WTC11 (cell line): ENCODE measurements around the gene PTGER2. TPM values are rescaled to one million over a fixed set of nuclear protein-coding genes. Genes with fewer than 3 reads are reported as not detected.

Experiments
- ATAC-seq: fragments of 200-7000 bp; cut with Tn5 transposase; 2 replicates; pipeline ENCODE4 v1.10.0; 2021; ENCODE audit warnings: mild to moderate bottlenecking, moderate library complexity
- CTCF ChIA-PET: fragments of 300-600 bp; sonication (Branson Sonifier 250); formaldehyde crosslinking; loops from one replicate; lab custom pipeline; 2021; ENCODE audit warnings: antibody characterized with exemption; lab: Charles Lee
- POLR2A ChIA-PET: fragments of 350-600 bp; sonication (Branson Sonifier 250); formaldehyde crosslinking; loops from one replicate; lab custom pipeline; 2021; ENCODE audit warnings: antibody characterized with exemption; lab: Charles Lee
- DNase-seq: peaks from one replicate; pipeline ENCODE4 v3.0.0; 2021; ENCODE audit warnings: low spot score
- H3K27ac Mint-ChIP-seq: 2 replicates; pipeline ENCODE4 v1.8.0; 2021; ENCODE audit warnings: mixed read lengths
- H3K27me3 Mint-ChIP-seq: 2 replicates; pipeline ENCODE4 v1.8.0; 2021; ENCODE audit warnings: low read depth, mild to moderate bottlenecking, moderate library complexity, mixed read lengths
- H3K36me3 Mint-ChIP-seq: 2 replicates; pipeline ENCODE4 v1.8.0; 2021; ENCODE audit warnings: mixed read lengths
- H3K4me1 Mint-ChIP-seq: 2 replicates; pipeline ENCODE4 v1.8.0; 2022; ENCODE audit warnings: mixed read lengths
- H3K4me3 Mint-ChIP-seq: 2 replicates; pipeline ENCODE4 v1.8.0; 2021; ENCODE audit warnings: mild to moderate bottlenecking, moderate library complexity, mixed read lengths
- H3K9me3 Mint-ChIP-seq: 2 replicates; pipeline ENCODE4 v1.8.0; 2021; ENCODE audit warnings: mixed read lengths
- ATF2 ChIP-seq: sonication (generic); formaldehyde crosslinking; IDR thresholded peaks from 2 replicates; pipeline ENCODE4 v1.8.1; 2022; ENCODE audit warnings: low read depth, missing genetic modification reagents, borderline replicate concordance
- CREB1 ChIP-seq: sonication (generic); formaldehyde crosslinking; IDR thresholded peaks from 2 replicates; pipeline ENCODE4 v1.8.0; 2023; ENCODE audit warnings: mild to moderate bottlenecking, missing genetic modification reagents
- E2F1 ChIP-seq: sonication (generic); formaldehyde crosslinking; IDR thresholded peaks from 2 replicates; pipeline ENCODE4 v1.8.0; 2022; ENCODE audit warnings: mild to moderate bottlenecking, missing genetic modification reagents
- EMX1 ChIP-seq: fragments of 250-450 bp; sonication (Bioruptor Pico); IDR thresholded peaks from 2 replicates; pipeline ENCODE4 v1.8.0; 2021; ENCODE audit warnings: mild to moderate bottlenecking
- FOXJ3 ChIP-seq: sonication (generic); formaldehyde crosslinking; IDR thresholded peaks from 2 replicates; pipeline ENCODE4 v1.9.0; 2021; ENCODE audit warnings: missing genetic modification reagents, mild to moderate bottlenecking, borderline replicate concordance
- FOXK1 ChIP-seq: sonication (generic); formaldehyde crosslinking; IDR thresholded peaks from 2 replicates; pipeline ENCODE4 v1.8.0; 2022; ENCODE audit warnings: mild to moderate bottlenecking, moderate library complexity, missing genetic modification reagents
- FOXP1 ChIP-seq: sonication (generic); formaldehyde crosslinking; IDR thresholded peaks from 2 replicates; pipeline ENCODE4 v1.8.0; 2022; ENCODE audit warnings: missing genetic modification reagents, mild to moderate bottlenecking, moderate library complexity, borderline replicate concordance
- HMGA2 ChIP-seq: fragments of 250-450 bp; sonication (Bioruptor Pico); IDR thresholded peaks from 2 replicates; pipeline ENCODE4 v1.4.0; 2021; ENCODE audit warnings: mild to moderate bottlenecking, moderate library complexity
- JAZF1 ChIP-seq: fragments of 250-450 bp; sonication (Bioruptor Pico); IDR thresholded peaks from 2 replicates; pipeline ENCODE4 v1.9.0; 2021; ENCODE audit warnings: moderate library complexity, mild to moderate bottlenecking, inconsistent platforms
- RELA ChIP-seq: sonication (generic); formaldehyde crosslinking; IDR thresholded peaks from 2 replicates; pipeline ENCODE4 v1.8.1; 2022; ENCODE audit warnings: missing genetic modification reagents, mild to moderate bottlenecking, borderline replicate concordance
- TEAD1 ChIP-seq: sonication (generic); formaldehyde crosslinking; IDR thresholded peaks from 2 replicates; pipeline ENCODE4 v1.8.0; 2022; ENCODE audit warnings: mild to moderate bottlenecking, missing genetic modification reagents
- TP53 ChIP-seq: sonication (generic); formaldehyde crosslinking; IDR thresholded peaks from 2 replicates; pipeline ENCODE4 v1.8.1; 2023; ENCODE audit warnings: mild to moderate bottlenecking, missing genetic modification reagents
- USF2 ChIP-seq: sonication (generic); formaldehyde crosslinking; IDR thresholded peaks from 2 replicates; pipeline ENCODE4 v1.8.1; 2023; ENCODE audit warnings: mild to moderate bottlenecking, missing genetic modification reagents, moderate library complexity
- ZBTB21 ChIP-seq: sonication (generic); formaldehyde crosslinking; IDR thresholded peaks from 2 replicates; pipeline ENCODE4 v1.8.1; 2023; ENCODE audit warnings: mild to moderate bottlenecking, missing genetic modification reagents, borderline replicate concordance
- ZNF219 ChIP-seq: sonication (generic); formaldehyde crosslinking; IDR thresholded peaks from 2 replicates; pipeline ENCODE4 v1.8.0; 2023; ENCODE audit warnings: missing genetic modification reagents, mild to moderate bottlenecking, borderline replicate concordance
- ZNF416 ChIP-seq: fragments of 250-450 bp; sonication (Bioruptor Pico); IDR thresholded peaks from 2 replicates; pipeline ENCODE4 v1.9.0; 2021; ENCODE audit warnings: mild to moderate bottlenecking, inconsistent platforms
- ZNF423 ChIP-seq: fragments of 250-450 bp; sonication (Bioruptor Pico); IDR thresholded peaks from 2 replicates; pipeline ENCODE4 v2.1.2; 2022; ENCODE audit warnings: mild to moderate bottlenecking, moderate library complexity
- total RNA-seq: library from RNA; stranded (reverse); gene quantifications from 3 replicates; pipeline ENCODE4 v1.2.3, GENCODE V29; 2021
- TF ChIP-seq, protein P1 (sequence below): fragments of 250-450 bp; sonication (Bioruptor Pico); IDR thresholded peaks from 2 replicates; pipeline ENCODE4 v1.9.0; 2021; ENCODE audit warnings: mild to moderate bottlenecking
- TF ChIP-seq, protein P2 (sequence below): sonication (generic); formaldehyde crosslinking; conservative IDR thresholded peaks from 2 replicates; pipeline ENCODE4 v1.8.1; 2022; ENCODE audit warnings: mild to moderate bottlenecking, missing genetic modification reagents

PTGER2 gene
- total RNA-seq, 1 experiment from 2014 or later, result 0.92 TPM

- TF ChIP-seq, protein P1, sequence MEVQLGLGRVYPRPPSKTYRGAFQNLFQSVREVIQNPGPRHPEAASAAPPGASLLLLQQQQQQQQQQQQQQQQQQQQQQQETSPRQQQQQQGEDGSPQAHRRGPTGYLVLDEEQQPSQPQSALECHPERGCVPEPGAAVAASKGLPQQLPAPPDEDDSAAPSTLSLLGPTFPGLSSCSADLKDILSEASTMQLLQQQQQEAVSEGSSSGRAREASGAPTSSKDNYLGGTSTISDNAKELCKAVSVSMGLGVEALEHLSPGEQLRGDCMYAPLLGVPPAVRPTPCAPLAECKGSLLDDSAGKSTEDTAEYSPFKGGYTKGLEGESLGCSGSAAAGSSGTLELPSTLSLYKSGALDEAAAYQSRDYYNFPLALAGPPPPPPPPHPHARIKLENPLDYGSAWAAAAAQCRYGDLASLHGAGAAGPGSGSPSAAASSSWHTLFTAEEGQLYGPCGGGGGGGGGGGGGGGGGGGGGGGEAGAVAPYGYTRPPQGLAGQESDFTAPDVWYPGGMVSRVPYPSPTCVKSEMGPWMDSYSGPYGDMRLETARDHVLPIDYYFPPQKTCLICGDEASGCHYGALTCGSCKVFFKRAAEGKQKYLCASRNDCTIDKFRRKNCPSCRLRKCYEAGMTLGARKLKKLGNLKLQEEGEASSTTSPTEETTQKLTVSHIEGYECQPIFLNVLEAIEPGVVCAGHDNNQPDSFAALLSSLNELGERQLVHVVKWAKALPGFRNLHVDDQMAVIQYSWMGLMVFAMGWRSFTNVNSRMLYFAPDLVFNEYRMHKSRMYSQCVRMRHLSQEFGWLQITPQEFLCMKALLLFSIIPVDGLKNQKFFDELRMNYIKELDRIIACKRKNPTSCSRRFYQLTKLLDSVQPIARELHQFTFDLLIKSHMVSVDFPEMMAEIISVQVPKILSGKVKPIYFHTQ (CRISPR knock-in tag), result no peak
- no peak for TF ChIP-seq ZBTB21 (CRISPR knock-in tag)
- TF ChIP-seq, protein P2, sequence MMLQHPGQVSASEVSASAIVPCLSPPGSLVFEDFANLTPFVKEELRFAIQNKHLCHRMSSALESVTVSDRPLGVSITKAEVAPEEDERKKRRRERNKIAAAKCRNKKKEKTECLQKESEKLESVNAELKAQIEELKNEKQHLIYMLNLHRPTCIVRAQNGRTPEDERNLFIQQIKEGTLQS (CRISPR knock-in tag), result no peak
- no peak for TF ChIP-seq ZNF416 (CRISPR knock-in tag)
- no peak for TF ChIP-seq JAZF1 (CRISPR knock-in tag)
- TF ChIP-seq ZNF219, result no peak
- no peak for TF ChIP-seq TP53 (CRISPR knock-in tag)
- no peak for TF ChIP-seq FOXP1 (CRISPR knock-in tag)
Measured at GRCh38 chr14:52318826-52319645, 4.9 kb downstream of the PTGER2 start (continued).

DNA sequence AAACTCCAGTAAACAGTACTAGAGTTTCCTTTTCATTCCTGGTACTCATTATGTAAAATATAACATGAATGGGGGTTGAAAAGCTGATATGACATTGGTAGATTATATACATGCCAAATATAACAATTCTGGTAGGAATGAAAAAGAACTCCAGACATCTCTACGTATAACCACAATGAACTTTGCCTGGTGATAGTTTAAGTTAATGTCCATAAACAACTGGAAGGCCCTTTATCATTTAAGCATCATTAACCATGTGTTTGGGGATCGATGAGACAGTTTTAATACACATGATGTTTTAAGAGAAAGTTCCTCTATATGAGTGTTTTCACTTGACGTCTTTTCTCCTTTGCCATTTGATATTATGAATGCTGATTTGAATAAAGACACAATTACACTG lies 5.8 kb downstream of the PTGER2 start:
- Mint-ChIP-seq H3K36me3 (peaks cover 39% of the 10 kb centered on the region), H3K4me1 (peaks cover 15% of the 10 kb centered on the region), H3K27ac (no peak overlapping the region), H3K4me3 (no peak overlapping the region), H3K27me3 (peaks cover 36% of the 10 kb centered on the region), H3K9me3 (peaks cover 47% of the 10 kb centered on the region)
- DNase-seq, result no peak
- POLR2A ChIA-PET, result no interaction called here
- ATAC-seq, result no peak
- CTCF ChIA-PET, result no interaction called here
- TF ChIP-seq FOXJ3 (no peak), USF2 (CRISPR knock-in tag) (no peak), EMX1 (no peak), ZNF423 (CRISPR knock-in tag) (no peak), FOXK1 (CRISPR knock-in tag) (no peak), E2F1 (CRISPR knock-in tag) (no peak), RELA (no peak), ATF2 (CRISPR knock-in tag) (no peak), CREB1 (CRISPR knock-in tag) (no peak), TEAD1 (CRISPR knock-in tag) (no peak), HMGA2 (CRISPR knock-in tag) (no peak), ZNF219 (no peak)
- TF ChIP-seq, protein P1 (CRISPR knock-in tag), result no peak
